Left kidney (tissue), 8 donors: ENCODE data around the gene TDG. TPM values are rescaled to one million over a fixed set of nuclear protein-coding genes. Genes with fewer than 3 reads are reported as not detected.

ENCODE experiments used
- DNase-seq: peaks from one replicate; pipeline ENCODE4 v3.0.0-alpha.2; 2013
- long read RNA-seq, 8 donors: transcript quantifications; one replicate each; lab custom pipeline, GENCODE V29; 2026
- polyA plus RNA-seq: library from polyadenylated mRNA; unstranded; fragments of 120-200 nt; gene quantifications from one replicate; pipeline ENCODE4 v1.2.1, GENCODE V29; 2013; ENCODE audit not compliant: insufficient read length

TDG gene
- 66.4 TPM for polyA plus RNA-seq
- long read RNA-seq, donor 1, transcript TDG-208 (3 exons, 1,139 nt) = major isoform, 20 of 33 reads
- long read RNA-seq, donor 1, partial matches to known transcripts = 10 of 33 reads
- long read RNA-seq, donor 1, other reads (novel, unspliced or antisense) = 0 of 33 reads
- long read RNA-seq, donor 2, transcript TDG-208 (3 exons, 1,139 nt) = major isoform, 13 of 15 reads
- long read RNA-seq, donor 2, partial matches to known transcripts = 0 of 15 reads
- long read RNA-seq, donor 2, other reads (novel, unspliced or antisense) = 0 of 15 reads
- long read RNA-seq, donor 3, transcript TDG-208 (3 exons, 1,139 nt) = major isoform, 18 of 45 reads
- long read RNA-seq, donor 3, partial matches to known transcripts = 23 of 45 reads
- long read RNA-seq, donor 3, other reads (novel, unspliced or antisense) = 0 of 45 reads
- long read RNA-seq, donor 4, partial matches to known transcripts = 0 of 4 reads
- long read RNA-seq, donor 4, other reads (novel, unspliced or antisense) = 0 of 4 reads
- long read RNA-seq, donor 5, transcript TDG-202 (10 exons, 3,251 nt) = minor isoform, 5 of 26 reads
- long read RNA-seq, donor 5, transcript TDG-208 (3 exons, 1,139 nt) = major isoform, 15 of 26 reads
- long read RNA-seq, donor 5, partial matches to known transcripts = 5 of 26 reads
- long read RNA-seq, donor 5, other reads (novel, unspliced or antisense) = 0 of 26 reads
- long read RNA-seq, donor 6, transcript TDG-208 (3 exons, 1,139 nt) = major isoform, 15 of 17 reads
- long read RNA-seq, donor 6, partial matches to known transcripts = 0 of 17 reads
- long read RNA-seq, donor 6, other reads (novel, unspliced or antisense) = 0 of 17 reads
- long read RNA-seq, donor 7, transcript TDG-202 (10 exons, 3,251 nt) = minor isoform, 7 of 101 reads
- long read RNA-seq, donor 7, transcript TDG-208 (3 exons, 1,139 nt) = major isoform, 23 of 101 reads
- long read RNA-seq, donor 7, partial matches to known transcripts = 54 of 101 reads
- long read RNA-seq, donor 7, other reads (novel, unspliced or antisense) = 15 of 101 reads
- long read RNA-seq, donor 8, partial matches to known transcripts = 0 of 9 reads
- long read RNA-seq, donor 8, other reads (novel, unspliced or antisense) = 0 of 9 reads

DNA sequence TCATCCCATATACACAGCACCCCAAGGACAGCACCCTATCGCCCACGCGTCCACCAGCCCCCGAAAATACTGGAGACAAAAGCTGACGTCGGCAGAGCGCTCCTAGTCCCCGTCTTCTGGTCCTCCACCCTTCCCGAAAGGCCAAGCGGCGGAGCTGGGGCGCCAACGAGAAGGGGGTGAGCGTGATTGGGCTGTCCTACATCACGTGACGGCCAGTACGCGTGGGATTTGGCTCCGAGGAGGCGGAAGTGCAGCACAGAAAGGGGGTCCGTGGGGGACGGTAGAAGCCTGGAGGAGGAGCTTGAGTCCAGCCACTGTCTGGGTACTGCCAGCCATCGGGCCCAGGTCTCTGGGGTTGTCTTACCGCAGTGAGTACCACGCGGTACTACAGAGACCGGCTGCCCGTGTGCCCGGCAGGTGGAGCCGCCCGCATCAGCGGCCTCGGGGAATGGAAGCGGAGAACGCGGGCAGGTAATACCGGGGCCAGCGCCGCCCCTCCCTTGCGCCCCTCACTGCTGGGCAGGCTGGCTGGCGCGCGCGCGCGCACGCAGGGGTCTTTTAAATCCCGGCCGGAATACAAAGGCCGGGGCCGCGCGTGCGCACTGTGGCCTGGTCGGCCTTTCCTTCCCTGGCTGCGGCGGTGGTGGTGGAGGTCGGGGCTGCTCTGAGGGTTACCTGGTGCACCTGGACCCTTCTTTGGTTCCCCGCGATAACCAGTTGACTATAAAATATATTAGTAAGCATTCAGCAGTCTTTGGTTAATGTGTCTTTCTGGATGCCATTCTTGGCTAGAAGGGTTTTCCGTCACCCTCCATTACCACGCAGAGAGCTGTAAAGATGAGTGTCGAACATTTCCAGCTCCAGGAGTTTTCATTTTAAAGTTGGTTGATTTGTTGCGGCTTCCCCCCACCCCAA lies at the start of gene TDG:
Gene TDG, plus strand, starts transcription at position 283 of the 915 bp plus-strand sequence. Its CDS starts 166 bp downstream, at position 449.
- peak; percentile 98 for DNase-seq

DNA sequence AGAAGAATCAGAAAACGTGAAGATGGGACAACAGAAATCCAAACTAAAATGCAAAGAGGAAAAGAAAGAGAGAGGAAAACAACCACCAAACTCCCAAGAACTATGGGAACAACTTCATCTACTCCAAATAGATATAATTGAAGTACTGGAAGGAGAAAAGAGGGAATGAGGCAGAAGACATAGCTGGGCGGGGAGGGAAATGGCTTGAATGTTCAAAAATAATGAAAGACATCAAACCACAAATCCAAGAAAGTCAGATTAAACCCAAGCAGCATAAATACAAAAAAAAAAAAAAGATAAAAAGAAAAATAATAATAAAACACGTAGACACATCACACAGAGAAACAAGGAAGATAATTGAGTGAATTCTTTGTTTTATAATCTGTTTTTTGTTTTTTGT lies 47.8 kb upstream of the TDG start:
- DNase-seq = no peak

DNA sequence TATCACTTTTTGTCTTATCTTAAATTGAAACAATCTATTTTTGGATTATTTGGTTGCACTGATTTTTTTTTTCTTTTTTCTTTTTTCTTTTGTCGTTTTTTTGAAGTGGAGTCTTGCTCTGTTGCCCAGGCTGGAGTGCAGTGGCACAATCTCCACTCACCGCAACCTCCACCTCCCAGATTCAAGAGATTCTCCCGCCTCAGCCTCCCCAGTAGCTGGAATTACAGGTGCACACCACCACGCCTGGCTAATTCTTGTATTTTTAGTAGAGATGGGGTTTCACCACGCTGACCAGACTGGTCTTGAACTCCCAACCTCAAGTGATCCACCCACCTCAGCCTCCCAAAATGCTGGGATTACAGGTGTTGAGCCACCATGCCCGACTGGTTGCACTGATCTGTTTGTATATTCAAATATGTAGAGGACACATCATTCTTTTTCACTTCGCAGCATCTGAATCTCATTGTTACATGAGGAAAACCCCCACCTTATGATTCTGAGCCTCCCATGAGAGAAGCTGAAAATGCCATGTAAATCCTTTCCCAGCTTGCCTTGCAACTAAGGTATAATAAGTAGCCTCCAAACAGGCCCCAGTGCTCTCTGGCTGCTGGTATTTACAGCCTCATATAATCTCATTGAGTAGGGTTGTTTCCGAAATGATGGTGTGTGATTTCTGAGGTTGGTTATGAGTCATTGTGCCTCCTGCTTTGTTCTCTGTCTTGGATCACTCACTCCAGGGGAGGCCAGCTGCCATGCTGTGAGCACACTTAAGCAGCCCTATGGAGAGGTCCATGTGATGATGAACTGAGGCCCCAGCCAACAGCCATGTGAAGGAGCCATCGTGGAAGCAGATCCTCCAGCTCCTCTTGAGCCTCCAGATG lies 40.7 kb upstream of the TDG start:
- no peak for DNase-seq

DNA sequence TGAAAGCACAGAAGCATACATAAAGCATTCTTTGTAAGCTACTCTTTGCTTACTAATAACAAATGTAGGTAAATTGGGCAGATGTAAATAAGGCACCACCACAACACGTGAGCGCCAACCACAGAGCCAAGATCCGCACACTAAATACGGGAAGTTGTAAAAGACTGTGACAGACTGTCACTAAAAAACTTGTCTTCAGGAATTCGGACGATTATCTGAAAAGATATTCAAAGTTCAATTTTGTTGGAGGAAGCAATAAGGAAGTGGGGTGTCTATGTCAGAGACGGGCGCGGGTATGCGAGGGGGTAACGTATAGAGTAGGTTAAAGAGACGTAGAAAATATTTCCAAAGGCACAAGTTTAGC lies 37.0 kb upstream of the TDG start:
- no peak for DNase-seq

DNA sequence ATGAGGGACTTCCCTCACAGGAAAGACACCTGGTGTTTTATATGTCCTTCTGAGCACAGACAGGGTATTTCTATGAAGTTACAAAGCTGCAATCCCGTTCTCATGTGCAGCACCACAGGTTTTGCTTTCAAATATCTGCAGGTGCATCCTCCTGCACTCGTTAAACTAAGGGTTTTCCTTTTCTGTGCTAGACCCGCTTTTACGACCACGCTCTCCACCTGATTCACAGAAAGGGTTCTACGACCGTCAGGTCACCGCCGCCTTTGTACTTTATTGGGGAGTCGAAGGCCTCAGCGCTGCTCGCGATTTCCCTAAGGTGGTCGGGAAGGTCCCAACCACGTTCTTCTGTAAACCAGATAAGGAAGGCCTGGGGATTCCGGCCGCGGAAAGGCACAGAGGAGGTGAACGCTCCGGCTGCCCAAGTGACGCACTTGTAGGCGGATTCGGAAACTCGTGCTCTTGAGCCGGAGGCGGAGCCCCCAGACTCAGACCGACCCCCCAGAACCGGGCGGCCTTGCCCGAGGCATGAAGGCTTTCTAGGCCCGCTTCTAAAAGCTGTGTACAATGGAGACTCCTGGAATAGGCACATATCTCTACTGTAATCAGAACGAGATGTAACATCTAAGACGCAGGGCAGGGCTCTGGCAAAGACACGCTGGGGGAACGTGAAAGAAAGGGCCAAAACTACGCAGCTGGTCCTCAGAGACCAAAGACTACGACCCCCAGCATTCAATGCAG lies 36.5 kb upstream of the TDG start:
- DNase-seq = peak; percentile 92

DNA sequence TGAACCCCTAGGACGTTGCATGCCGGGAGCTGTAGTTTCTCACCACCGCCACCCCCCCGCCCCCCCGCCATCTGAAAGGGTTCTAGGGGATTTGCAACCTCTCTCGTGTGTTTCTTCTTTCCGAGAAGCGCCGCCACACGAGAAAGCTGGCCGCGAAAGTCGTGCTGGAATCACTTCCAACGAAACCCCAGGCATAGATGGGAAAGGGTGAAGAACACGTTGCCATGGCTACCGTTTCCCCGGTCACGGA lies 36.0 kb upstream of the TDG start:
- DNase-seq = no peak

DNA sequence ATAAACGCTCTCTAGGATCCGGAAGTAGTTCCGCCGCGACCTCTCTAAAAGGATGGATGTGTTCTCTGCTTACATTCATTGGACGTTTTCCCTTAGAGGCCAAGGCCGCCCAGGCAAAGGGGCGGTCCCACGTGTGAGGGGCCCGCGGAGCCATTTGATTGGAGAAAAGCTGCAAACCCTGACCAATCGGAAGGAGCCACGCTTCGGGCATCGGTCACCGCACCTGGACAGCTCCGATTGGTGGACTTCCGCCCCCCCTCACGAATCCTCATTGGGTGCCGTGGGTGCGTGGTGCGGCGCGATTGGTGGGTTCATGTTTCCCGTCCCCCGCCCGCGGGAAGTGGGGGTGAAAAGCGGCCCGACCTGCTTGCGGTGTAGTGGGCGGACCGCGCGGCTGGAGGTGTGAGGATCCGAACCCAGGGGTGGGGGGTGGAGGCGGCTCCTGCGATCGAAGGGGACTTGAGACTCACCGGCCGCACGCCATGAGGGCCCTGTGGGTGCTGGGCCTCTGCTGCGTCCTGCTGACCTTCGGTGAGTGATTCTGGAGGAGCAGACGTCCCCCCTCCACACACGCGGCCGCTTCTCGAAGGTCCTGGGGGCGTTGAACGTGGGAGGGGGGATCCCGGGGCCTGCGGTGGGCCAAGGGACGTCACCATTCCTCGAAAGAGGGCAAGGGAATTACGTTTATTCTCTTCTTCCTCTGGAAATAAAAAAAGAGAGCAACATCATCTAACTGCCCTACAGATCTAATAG lies 35.5 kb upstream of the TDG start, which contains the start of gene HSP90B1:
Gene HSP90B1, plus strand, starts transcription at position 377 of the 753 bp plus-strand sequence. Its CDS starts 106 bp downstream, at position 483.
- DNase-seq = peak; percentile 100

DNA sequence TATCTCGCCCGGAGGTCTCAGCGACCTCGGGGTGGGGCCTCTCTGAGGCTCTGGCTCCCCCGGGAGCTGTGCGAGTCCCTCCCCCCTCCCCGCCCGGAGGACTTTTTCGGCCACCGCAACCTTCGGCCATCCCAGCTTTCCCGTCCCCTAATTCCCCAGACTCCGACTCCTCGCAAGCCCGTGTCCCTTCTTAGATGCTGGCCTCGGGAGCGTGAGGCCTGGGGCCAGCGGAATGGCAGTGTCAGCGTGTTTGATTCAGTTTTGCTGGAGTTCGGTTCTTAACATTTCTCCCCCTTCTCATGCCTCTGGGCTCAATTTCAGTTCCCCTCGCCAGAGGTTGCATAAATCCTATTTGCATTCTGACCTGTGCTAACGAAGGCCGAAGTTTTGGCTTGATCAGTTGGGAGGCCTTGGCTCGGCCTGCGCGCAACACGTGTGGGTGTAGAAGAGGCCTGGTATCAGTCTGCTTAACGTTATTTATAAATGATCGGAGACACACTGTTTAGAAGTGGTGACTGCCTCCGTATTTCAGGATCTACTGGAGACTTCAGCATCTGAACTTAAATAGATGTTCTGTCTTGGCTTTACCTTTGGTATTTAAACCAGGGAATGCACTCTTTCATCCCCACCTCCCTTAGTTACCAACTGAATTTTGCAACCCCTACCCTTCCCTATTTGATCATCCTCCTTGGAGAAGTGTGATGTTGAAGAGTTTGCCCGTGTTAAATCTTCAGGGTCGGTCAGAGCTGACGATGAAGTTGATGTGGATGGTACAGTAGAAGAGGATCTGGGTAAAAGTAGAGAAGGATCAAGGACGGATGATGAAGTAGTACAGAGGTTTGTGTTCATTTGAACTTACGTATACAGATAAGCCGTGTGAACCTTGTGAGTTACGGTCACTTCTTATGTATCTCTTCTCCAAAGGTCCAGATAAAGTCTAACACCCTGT lies 34.6 kb upstream of the TDG start:
- DNase-seq = peak; percentile 31

DNA sequence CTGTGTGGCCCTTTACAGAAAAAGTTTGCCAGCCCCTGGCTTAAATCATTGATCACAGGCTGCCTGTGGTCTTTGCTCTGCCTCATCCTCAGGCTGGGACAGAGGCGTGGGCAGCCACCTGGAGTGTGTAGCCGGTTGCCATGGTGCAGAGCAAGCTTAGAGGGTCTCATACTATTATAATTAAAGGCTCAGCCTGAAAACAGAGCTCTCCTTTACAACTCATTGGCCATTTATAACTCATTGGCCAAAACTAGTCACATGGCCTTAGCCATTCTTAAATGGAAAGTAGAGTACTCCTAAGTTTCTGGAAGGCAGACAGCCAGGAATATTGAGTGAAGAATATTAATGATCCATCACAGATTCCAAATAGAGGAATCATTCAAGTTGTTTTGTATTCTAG lies 32.4 kb upstream of the TDG start:
- no peak for DNase-seq

DNA sequence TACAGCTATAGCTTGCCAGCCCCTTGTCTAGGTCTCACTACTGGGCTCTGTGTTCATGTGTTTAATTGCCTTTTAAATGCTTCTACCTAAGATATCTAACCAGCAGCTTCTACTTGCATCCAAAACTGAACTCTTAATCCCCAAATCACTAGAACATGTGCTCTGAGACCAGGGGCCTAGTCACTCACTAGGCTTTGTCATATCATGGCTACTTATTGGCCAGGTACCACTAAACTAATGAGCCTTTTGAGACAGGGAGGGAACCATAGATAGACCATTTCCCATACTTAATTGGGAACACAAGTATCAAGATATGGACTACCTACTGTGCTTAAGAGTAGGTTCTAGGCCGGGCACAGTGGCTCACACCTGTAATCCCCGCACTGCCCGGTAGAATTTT lies 29.0 kb upstream of the TDG start:
- DNase-seq = no peak

DNA sequence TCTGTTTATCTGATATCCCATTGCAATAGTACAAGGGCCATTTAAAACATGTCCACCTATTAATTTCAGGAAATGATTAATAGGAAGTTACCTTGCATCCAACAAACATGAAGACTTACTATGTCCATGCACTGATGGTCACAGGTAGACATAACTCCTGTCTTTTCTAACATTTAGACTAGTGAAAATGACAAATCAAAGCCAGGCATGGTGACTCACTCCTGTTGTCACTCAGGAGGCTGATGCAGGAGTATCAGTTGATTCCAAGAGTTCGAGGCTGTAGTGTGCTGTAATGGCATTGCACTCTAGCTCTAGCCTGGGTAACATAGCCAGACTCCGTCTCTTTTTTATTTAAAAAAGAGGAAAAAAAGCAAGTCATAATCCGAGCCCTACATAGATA lies 20.7 kb upstream of the TDG start:
- no peak for DNase-seq

DNA sequence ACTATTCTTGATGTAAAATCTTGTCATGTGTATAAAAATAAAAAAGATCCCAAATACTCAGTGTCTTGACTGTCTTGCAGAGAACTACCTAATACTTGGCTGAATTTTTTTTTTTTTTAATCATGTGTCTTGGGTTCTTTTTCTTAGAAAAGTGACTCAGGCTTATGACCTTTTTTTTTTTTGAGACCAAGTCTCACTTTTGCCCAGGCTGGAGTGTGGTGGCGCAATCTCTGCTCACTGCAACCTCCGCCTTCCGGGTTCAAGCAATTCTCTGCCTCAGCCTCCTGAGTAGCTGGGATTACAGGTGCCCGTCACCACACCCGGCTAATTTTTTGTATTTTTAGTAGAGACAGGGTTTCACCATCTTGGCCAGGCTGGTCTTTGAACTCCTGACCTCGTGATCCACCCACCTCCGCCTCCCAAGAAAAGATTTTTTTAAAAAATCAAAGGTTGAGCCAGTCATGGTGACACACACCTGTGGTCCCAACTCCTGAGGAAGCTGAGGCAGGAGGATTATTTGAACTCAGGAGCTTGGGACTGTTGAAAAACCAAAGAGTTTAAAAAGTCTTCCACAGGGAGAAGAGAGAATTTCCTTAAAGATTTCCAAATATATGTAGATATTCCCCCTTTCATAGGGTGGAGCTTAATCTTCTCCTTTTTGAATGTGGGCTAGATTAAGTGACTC lies 17.7 kb upstream of the TDG start:
- DNase-seq = no peak

DNA sequence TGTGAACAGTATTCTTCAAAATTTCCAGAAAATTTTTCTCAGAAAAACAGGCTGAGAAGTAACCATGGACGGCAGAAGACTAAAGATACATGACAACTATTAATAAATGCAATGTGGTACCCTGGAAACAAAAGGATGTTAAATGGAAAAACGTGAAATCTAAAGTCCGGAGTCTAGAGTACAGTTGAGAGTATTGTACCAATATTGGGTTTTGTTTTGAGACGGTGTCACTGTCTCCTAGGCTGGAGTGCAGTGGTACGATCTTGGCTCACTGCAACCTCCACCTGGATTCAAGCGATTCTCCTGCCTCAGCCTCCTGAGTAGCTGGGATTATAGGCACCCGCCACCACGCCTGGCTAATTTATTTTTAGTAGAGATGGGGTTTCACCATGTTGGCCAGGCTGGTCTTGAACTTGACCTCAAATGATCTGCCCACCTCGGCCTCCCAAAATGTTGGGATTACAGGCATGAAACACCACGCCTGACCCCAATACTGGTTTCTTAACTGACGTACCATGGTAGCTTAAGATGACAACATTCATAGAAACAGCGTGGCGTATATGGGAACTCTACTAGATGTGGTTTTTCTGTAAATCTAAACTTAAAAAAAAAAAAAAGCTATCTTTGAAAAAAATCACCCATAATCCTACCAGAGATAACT lies 16.8 kb upstream of the TDG start:
- no peak for DNase-seq

DNA sequence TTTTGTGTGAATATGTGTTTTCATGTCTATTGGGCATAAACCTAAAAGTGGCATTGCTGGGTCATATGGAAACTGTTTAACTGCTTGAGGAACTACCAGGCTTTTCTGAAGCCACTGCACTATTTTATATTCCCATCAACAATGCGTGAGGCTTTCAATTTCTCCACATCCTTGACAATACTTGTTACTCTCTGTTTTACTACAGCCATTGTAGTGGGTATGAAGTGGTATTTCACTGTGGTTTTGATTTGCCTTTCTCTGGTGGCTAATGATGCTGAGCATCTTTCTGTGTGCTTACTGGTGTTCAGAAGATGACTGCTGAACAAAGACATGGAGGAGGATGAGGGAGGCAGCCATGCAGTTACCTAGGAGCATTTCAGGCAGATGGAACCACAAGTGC lies 13.2 kb upstream of the TDG start:
- no peak for DNase-seq

DNA sequence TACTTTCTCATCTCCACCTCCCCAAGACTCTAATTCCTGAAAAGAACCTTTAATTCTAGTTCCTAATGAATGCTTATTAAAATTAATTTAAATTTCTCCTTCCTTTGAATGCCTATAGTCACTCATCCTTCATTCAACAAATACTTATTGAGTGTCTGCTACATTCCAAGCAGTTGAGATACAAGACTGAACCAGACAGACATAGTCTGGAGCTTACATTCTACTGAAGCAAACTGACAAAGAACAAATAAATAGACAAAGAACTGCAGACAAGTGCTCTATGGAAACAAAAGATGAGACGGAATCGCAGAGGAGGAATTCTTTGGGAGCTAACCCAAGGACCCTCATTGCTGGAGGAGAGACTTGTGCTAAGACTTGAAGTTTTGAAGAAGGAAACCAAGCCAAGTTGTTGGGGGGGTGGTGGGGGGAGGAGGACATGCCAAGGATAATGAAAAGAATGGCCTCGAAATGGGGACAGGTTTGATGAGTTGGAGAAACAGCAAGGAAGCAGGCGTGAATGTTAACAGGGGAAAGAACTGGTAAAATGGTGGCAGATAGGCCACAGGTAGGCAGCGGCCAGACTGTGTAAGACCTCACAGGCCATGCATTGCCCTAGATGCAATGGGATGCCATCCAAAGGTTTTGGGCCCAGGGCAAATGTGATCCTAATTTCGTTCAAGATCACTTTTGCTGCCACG lies 9.7 kb upstream of the TDG start:
- DNase-seq = no peak

DNA sequence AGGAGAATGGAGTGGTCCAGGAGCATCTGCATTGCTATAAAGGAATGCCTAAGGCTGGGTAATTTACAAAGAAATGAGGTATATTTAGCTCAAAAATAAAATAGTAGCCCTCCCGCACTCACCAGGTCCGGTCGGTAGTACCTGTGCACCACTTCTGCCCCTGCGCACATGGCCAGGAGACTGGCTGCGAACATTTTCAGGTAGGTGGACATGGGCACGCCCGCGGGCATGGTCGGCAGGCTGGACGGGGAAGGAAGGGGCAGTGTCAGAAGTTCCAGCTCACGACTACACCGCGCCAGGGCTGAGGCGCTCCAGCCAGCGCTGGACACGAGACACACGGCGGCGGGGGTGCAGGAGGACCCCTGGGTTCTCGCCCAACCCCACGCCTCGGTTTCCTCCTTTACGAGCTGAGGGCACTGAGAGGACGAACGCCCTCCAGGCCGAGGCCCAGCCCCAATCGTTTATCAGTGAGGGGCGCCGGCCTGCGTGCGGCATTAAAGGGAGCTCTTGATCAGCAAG lies 9.1 kb upstream of the TDG start:
- DNase-seq = no peak
